NCI-H2029 (cell line): ENCODE data around the gene RBM19.
"Not testable (repeated sequence)": the region's sequence is repeated elsewhere in the genome, so short reads cannot be mapped to it uniquely, and the experiment has no call there.

Source experiments
- DNase-seq: peaks from one replicate; lab custom pipeline; 2025; lab: John Stamatoyannopoulos, UW

Gene RBM19

GRCh38 chr12:113833422-113833821 lies 132.7 kb downstream of the RBM19 start:
- no peak for DNase-seq

- no peak for DNase-seq
Observed at GRCh38 chr12:113831476-113831875, 134.6 kb downstream of the RBM19 start.

GRCh38 chr12:113831016-113831415 lies 135.1 kb downstream of the RBM19 start:
- no peak for DNase-seq

GRCh38 chr12:113829212-113829611 lies 136.9 kb downstream of the RBM19 start:
- no peak for DNase-seq

GRCh38 chr12:113827539-113828114 lies 138.5 kb downstream of the RBM19 start:
- DNase-seq = no peak

GRCh38 chr12:113826805-113827538 lies 139.2 kb downstream of the RBM19 start:
- no peak for DNase-seq

GRCh38 chr12:113825705-113826104 lies 140.4 kb downstream of the RBM19 start:
- DNase-seq = no peak

- DNase-seq = no peak
Observed at GRCh38 chr12:113823816-113824215, 142.3 kb downstream of the RBM19 start.

- DNase-seq = no peak
Observed at GRCh38 chr12:113823016-113823415, 143.1 kb downstream of the RBM19 start.

- no peak for DNase-seq
Observed at GRCh38 chr12:113820842-113821241, 145.3 kb downstream of the RBM19 start.

GRCh38 chr12:113820309-113820708 lies 145.8 kb downstream of the RBM19 start:
- DNase-seq = no peak

- DNase-seq = no peak
Observed at GRCh38 chr12:113819495-113819894, 146.6 kb downstream of the RBM19 start.

- DNase-seq = no peak
Observed at GRCh38 chr12:113818833-113819232, 147.3 kb downstream of the RBM19 start.

GRCh38 chr12:113818283-113818682 lies 147.8 kb downstream of the RBM19 start:
- DNase-seq = peak; percentile 50

GRCh38 chr12:113816866-113817265 lies 149.3 kb downstream of the RBM19 start:
- no peak for DNase-seq

- DNase-seq = peak; percentile 63
Observed at GRCh38 chr12:113815031-113815430, 151.1 kb downstream of the RBM19 start.

- no peak for DNase-seq
Observed at GRCh38 chr12:113813229-113813541, 152.9 kb downstream of the RBM19 start.

- no peak for DNase-seq
Observed at GRCh38 chr12:113812411-113813228, 153.5 kb downstream of the RBM19 start.

- not testable (repeated sequence) for DNase-seq
Observed at GRCh38 chr12:113809462-113810220, 156.5 kb downstream of the RBM19 start.

GRCh38 chr12:113808095-113808951 lies 157.8 kb downstream of the RBM19 start:
- DNase-seq = no peak

- DNase-seq = no peak
Observed at GRCh38 chr12:113805673-113806072, 160.5 kb downstream of the RBM19 start.
